DMS153 treated with DMSO at 0.1 percent for 48 hours (cell line): ENCODE measurements around the gene CALHM4.
A peak's percentile ranks its signal among the peaks of the same experiment; 100 is the strongest.

Experiments
- DNase-seq: peaks from one replicate; lab custom pipeline; 2025; ENCODE audit not compliant: unreplicated experiment; lab: John Stamatoyannopoulos, UW

The CALHM4 gene

DNA sequence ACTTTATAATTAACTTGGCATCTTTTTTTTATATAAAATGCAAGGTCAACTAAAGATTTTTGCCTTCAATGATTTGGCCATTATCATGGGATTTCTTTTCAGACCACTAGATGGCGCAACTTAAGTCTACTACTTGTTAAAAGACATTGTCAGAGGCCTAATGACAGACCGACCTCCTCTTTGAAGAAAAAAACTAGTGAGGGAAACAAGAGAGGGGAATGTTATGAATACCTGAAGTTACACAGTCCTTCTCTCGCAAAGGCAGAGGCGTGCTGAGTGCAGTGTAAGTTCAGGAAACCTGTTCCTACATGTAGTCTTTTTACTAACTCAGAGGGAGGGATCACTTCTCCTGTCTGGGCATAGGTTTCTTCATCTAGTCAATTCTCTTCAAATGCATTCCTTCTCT lies 17.3 kb upstream of the CALHM4 start:
- peak; percentile 32 for DNase-seq

DNA sequence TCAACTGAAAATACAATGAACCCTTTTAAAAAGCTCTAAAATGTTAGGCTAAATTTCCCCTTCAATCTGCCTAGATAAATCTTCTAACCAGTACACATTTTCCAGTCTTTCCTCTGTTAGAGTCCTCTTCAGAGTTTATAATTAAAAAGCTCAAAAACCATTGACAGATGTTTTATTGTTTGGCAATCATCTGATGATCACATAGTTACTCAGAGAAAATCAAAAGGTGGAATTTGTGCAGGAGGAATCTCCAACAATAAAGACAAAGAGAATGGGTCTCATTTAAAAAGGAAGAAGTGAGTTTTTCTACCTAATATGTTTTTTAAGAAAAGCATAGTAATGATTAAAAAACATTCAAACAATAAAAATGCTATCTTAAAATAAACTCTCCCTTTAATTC lies 11.1 kb upstream of the CALHM4 start:
- no peak for DNase-seq

DNA sequence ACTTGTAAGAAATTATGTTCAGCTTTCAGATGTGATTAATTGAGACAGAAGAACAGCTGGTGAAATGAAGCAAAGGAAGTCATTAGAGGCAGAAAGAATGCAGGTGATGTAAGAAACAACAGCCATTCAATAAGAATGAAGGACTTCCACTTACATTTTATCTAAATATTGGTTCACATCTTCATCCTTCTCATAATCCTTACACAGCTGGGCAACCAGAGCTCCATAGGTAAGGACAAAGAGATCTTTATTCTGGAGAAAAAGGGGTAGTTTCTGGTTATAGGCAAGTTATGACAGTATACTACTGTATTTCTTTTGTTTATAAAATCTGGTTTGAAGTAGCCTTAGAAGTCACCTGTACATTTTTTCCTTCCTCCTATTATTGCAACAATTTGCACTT lies 10.4 kb upstream of the CALHM4 start:
- DNase-seq, result no peak

DNA sequence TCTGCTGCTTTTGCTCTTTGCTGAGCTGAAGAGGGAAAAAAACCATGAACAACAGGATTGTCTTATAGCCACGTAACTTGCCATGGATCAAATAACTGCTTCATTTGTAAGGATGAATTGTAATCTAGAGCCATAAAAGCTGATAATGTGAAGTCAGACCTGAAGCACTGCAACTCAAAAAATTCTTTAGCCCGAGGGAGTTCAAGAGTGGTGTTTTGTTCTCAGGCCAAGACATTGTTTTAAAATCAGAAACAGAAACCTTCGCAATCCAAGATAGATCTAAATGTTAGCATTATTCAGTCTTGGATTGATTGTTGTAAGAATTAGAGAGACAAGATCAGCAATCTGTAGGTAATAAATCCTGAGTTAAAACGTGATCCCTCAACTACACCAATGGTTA lies 7.9 kb upstream of the CALHM4 start, which contains the start of gene TRAPPC3L:
TSS of gene TRAPPC3L (minus strand) at position 34 of the 400 bp plus-strand sequence. CDS start 170 bp downstream, outside the sequence.
- no peak for DNase-seq

DNA sequence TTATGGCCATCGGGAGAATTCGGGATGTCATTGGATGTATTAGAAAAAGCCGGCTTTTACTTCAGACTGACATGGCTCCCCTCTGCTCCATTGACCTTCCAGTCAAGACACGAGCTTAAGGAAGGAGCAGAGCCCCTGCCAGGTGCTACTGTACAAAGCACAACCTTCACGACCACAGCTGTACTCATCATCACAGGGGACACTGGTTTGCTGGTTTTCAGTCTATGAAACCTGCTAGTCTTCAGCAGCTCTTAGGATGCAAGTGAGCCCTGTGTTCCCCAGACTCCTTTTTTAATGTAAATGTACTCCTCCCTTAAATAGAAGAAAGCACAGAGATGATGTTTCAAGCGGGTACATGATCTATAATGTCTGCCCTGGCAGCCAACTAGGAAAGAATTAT lies 6.2 kb upstream of the CALHM4 start:
- DNase-seq, result no peak

DNA sequence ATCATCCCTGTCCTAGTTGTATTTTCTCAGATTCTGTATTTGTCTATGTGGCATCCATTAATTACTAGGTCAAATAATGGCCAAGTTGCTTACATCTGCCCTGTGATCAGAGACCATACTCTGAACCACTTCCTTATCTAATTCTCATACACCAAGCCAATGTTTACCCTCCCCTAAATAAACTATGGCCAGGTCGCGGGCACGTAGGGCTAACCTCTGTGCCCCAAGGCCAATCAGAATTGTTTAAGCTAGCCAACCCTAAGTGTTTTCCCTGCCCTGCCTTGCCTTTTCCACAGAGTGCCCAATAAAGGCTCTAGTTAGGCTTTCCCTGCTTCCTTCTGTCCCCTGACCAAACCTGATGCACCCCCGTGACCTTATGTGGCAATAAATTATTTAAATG lies 2.8 kb upstream of the CALHM4 start:
- DNase-seq, result no peak

DNA sequence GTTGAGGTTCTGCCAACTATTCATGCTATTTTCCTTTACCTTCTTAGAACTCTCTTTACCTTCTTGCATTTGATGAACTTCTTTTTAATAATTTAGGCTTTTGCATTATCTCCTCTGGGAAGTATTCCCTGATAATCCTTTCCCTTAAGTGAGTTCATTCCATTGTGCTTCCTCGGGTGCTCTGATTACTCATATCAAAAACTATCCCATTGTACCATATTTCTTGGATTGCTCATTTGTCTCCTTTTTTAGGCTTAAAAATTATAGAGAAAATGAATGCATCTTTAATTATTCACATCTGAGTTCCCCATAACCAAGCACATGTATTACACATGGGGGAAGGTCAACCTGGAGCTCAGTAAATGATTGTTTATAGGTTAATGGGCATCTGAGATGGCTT lies 2.5 kb downstream of the CALHM4 start:
- no peak for DNase-seq

DNA sequence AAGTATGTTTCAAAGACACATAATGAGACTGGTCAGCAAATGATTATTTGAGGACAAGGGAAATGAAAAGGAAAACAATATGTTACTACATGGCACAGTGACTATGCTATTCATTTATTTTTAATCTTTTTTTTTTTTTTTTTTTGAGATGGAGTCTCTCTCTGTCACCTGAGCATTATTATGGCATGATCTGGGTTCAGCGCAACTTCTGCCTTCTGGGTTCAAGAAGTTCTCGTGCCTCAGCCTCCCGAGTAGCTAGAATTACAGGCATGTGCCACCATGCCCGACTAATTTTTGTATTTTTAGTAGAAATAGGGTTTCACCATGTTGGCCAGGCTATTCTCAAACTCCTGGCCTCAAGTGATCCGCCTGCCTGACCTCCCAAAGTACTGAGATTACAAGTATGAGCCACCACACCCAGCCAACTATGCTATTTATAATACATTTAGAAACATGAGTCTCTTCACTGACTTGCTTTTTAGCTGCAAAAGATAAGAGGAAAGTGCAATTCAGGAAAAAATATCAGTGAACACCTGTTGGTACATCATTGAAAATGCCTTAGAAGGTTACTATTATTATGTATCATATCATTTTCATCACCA lies 3.4 kb downstream of the CALHM4 start:
- no peak for DNase-seq

DNA sequence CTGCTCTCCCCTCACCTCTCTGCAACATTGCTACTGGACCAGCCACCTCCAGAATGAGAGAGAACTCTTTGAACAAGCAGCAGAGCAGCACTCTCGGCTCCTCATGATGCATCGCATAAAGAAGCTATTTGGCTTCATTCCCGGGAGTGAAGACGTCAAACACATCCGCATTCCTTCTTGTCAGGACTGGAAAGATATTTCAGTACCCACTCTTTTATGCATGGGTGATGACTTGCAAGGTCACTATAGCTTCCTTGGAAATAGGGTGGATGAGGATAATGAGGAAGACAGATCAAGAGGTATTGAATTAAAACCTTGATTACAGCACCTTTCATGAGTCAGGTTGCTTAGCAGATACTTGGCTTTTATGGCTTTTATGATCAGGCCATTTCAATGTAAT lies 4.3 kb downstream of the CALHM4 start:
- peak; percentile 2 for DNase-seq

DNA sequence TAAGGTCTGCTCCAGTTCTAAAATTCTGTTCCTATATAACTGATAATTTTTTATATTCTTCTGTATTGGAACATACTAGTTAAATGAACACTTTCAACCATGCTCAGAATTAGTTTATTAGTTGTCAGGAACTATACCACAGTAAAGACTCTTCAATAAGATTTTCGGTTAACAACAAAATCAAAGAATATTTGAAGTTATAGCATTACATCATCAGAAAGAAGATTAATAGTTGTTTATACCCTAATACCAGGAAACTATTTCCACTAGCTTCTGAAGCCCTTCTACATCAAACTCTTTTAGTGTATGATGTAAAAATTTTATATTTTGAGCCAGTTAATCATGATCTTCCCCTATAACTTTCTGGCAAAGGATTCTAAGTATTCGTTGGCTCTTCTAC lies 6.6 kb downstream of the CALHM4 start:
- DNase-seq, result no peak

DNA sequence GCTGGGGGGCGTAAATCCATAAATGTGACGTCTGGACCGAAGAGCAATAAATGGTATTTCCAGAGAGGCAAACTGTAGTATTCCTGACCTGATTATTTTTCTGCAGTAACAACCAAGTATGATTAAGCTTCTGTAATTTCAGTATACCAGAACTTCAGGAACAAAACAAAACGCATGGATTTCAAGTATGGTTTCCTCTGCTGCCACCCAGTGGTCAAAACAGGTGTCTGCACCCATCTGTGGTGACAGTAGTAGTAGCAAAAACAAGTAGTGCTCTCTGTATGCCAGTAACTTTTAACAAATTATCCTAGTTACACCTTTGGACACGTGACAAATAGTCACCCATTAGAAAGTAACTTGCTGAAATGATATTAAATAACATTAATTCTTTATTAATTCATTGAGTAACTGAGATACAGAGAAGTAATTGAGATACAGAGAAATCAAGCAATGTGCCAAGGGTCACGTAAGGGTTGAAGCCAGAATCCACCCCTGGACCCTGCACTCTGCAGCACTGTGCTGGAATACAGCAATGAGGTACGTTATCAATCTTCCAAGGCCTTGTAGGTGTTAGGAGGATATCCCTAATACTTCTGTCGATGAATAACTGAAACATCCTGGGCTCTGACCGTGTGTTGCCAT lies 7.9 kb downstream of the CALHM4 start:
- DNase-seq, result peak; percentile 31

DNA sequence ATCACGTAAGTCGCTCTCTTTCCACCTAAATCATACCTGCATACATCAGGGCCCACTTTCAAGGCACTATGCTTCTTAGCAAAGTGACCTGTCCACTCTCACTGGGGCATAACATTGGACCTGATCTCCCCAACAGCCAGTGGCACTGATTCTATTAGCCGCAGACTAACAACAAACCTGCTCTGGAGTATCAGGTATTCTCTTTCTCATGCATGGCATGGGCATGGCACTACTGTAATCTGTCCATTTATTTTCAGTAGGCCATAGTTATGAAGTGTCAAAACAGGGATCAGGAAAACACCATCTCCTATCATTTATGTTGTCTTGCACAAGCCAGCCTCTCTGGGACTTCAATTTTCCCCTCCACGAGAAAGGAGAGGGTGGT lies 8.5 kb downstream of the CALHM4 start:
- DNase-seq, result no peak

DNA sequence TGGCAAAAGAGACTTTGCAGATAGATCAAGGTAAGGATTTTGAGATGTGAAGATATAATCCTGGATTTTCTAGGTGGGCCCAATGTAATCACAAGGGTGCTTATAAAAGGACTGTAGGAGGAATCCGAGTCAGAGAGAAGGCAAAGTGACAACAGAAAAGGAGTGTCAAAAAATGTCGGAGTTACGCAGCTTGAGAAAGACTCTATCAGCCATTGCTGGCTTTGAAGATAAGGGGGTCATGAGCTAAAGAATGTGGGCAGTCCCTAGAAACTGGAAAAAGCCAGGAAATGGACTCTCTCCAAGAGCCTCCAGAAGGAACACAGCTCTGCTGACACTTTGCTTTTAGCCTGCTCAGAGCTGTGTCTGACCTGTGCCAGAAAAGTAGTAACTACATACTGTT lies 9.1 kb downstream of the CALHM4 start:
- no peak for DNase-seq

DNA sequence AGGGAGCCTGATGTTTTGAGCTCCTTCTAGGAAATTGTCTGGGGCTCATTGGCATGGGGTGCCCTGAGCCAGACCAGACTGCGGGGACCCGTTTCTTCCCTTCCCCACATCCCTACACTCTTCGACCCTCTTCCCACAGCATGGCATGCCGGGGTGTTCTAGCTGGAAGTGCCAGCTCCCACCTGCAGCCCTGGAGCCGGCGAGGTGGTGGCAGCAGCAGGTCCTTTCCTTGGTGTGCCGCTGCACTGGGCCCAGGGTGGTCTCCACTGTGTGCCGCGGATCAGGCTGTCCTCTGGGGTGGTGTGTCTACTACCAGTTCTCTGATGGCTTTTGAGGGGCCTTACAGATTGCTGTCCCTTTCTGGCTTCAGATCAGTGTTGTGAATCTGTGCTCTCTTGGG lies 10.3 kb downstream of the CALHM4 start:
- DNase-seq, result no peak

DNA sequence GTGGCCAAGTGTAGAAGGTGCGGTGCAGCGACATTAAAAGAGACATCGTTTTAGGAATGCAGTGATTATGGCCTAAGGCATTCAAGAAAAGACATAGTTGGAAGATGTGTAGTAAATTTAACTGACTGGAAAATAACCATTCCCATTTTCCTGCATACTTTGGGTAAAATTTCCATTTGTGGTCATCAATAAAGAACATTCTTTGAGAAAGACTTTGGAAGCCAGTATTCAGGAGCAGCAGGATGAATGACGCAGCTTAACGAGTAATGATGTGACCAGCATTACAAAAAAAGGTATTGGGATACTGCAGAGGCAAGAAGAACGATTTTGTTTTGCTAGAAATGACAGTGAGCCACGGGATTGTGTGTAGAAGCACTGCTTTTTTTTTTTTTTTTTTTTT lies 10.8 kb downstream of the CALHM4 start:
- no peak for DNase-seq

DNA sequence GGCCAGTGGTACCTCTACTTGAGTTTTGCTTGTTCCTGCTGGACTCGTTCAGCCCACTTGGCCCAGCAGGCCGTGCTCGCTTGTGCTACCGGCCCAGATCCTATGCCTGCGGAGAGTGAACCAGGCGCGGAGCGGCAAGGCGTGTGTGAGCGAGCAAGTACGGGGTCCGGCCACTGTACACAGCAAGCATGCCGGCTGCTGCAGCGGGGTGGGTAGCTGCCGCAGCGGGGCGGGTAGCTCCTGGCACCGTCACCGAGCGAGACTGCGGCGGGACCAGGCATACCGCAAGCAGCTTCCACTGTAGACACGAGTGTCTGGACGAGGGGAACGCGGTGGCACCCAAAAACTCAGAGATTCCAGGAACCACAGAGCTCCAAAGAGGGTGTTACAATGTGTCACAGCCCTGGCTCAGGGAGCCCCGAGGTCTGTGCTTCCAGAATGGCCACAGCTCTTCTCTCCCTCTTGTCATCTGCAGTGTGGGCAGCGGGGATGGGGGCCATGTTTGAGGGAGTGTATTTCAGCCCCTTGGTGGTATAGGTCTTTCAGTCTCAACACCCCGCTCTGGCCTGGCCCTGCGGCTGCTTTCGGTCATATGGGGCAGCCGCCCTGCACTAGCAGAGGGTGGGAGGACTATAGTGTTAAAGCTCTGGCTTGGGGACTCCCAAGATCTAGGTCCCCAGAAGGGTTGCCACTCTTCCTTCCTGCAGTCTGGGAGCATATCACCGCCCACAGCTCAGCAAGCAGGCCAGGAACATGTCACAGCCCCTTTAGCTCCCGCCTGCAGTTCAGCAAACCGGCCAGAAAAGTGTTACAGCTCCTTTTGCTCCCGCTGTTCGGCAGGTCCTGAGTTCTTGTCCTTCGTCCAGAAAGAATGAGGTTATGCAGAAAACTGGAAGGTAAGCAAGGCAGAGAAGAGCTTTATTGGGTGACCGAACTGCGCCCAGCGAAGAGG lies 11.6 kb downstream of the CALHM4 start:
- DNase-seq, result no peak

DNA sequence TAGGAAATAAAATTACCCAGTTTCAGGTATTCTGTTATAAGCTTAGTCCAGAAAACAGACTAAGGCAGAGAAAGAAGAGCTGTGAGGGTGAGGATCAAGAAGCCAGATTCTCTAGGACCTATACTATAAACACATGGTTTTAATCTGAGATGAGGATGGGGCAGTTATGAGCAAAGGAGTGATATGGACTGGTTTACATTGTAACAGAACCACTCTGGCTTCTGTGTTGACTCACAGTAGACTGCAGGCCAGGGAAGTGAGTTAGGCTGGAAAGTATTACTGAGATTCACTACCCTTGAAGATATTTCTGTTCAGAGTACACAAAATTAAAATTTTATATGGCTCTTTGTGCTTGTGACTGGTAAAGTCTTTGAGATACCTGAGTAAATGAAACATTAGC lies 14.6 kb downstream of the CALHM4 start:
- DNase-seq, result no peak

DNA sequence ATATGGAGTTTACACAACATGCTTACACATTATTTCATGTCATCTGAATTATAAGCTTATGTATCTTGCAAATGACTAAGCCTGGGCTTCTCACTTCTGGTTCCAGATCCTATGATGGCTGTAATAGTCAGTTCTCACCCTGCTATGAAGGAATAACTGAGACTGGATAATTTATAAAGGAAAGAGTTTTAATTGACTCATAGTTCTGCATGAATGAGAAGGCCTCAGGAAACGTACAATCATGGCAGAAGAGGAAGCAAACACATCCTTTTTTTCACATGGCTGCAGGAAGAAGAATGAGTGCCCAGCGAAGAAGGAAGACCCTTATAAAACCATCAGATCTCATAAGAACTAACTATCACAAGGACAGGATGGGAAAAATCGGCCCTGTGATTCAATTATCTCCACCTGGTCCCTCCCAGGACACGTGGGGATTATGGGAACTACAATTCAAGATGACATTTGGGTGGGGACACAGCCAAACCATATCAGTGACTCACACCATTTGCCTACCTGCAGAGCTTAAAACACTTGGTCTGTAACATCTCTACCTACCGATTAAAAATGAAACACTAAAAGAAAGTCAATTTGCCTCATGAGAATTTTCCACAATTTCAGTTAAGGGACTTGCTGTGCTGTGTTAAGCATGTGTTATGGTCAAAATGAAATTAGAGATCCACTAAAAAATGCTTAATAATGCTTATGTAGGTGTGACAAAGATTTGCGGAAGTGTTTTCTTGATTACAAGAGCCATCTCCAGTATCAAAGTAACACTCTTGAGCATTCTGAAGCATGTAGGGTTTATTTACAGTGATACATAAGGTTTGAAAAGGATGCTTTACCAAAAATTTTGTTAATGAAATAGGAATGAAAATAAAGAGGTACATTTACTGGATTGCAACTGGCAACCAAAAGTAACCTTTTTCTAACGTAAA lies 15.5 kb downstream of the CALHM4 start:
- DNase-seq, result no peak

DNA sequence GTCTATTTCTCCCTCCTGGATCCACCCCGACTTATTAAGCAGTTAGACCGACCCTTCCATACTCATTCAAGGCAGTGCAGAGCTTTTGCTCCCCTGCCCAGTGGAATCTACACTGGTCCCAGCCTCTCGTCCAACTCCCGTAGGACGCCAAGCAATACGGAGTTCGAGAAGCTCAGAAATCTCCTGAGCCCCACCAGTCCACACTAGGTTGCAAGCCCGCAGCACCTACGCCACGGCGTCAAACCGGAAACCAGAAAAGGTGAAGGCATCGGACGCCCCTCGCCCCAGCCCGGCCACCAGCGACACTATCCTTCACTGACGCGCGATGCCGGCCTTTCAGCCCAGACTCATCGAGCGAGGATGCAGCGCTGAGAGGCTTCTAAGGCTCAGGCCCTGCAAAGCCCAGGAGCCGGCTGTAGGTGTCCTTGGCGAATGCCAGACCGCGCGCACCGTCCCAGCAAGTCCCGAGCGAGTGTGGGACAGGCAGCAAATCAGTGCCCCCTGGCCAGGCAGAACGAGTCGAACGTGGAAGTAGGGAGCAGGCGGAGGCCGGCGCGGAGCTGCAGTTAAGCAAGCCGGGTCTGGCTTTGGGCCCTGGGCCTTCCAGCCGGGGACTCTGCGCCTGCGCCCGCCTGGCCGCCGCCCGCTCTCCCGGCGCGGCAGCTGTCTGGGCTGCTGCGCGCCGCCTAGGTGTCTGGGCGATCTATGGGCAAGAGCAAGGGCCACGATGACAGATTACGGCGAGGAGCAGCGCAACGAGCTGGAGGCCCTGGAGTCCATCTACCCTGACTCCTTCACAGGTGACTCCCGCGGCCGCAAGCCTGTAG lies 17.5 kb downstream of the CALHM4 start, which contains the start of gene RWDD1:
TSS of gene RWDD1 (plus strand) at position 649 of the 827 bp plus-strand sequence. CDS start at position 728, 79 bp downstream.
- peak; percentile 93 for DNase-seq

DNA sequence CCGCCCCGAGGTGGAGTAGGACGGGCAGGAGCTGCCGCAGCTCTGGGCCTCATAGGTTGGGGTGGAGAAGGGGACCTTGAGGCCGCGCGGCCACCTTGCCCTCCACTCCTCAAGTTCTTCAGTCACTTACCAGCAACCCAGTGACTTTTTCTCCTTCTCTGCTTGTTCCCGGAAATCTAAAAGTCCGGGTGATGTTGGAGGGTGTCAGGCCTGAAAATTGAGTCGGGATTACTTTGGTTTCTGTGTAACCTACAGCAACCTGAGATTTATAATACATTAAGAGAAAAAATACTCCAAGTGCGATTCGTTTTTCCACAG lies 18.1 kb downstream of the CALHM4 start:
- DNase-seq, result no peak
